ENCODE measurements around the gene SARDH. TPM values are rescaled to one million over a fixed set of nuclear protein-coding genes. Genes with fewer than 3 reads are reported as not detected.

Gene SARDH
- total and polyA plus RNA-seq, 2 of the 8 experiments (the other 6 are each of a cell fraction or from before 2014, with no cell fraction given), result 6.4 to 7.4 TPM

DNA sequence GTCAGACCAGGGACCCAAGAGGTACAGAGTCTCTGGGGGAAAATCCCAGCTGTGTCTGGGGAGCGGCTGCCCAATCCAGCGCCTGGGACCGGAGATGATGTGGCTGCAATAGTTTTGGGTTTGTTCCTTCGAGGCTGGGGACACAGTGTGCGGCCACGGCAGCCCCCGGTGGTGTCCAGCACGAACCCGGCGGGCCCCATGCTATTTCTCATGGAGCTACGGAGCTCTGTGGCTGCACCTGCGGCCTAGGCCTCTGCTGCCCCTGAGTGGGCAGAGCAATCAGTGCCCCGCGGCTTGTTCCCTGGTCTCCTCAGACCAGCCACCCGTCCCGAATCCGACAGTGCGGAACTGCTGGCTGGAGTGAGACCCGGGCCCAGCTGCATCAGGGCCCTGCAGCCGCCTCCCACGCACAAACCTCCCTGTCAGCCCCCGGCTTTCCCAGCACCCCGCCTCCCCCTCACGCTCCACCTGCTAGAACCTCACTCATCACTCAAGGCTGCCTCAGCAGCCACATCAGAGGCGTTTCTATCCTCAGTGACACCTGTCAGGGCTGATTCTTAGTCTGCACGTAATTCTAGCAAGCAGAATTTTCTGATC lies 29.0 kb downstream of the SARDH start:
- Histone ChIP-seq H3K4me1 (replicated peaks in 1 of 4; ENCODE audit: control insufficient read depth in 3 of 4, insufficient read depth in 4 of 4, low read length in 3 of 4) (peaks cover 0 to 3% (median 0%) of the 10 kb centered on the region in 4 experiments; a peak in 1 of 7 replicates), H4K8ac (ENCODE audit: extremely low read depth, insufficient read depth, low read length) (no peak overlapping the region), H3K79me1 (ENCODE audit: low read depth, low read length) (no peaks in the 10 kb centered on the region), H3K27me3 (replicated peaks in 1 of 4; ENCODE audit: control insufficient read depth in 3 of 4, extremely low read depth in 1 of 4, insufficient read depth in 3 of 4, low read length in 3 of 4) (no peaks in the 10 kb centered on the region), H3K23ac (ENCODE audit: insufficient read length) (no peak overlapping the region), H3K9me3 (ENCODE audit: insufficient read depth in 2 of 2, low read depth in 1 of 2, low read length in 1 of 2) (no peaks in the 10 kb centered on the region), H2AK5ac (ENCODE audit: low read depth, low read length) (no peak overlapping the region), H3K4me3 (ENCODE audit: extremely low read depth in 1 of 4, insufficient read depth in 2 of 4, low read depth in 3 of 4, low read length in 4 of 4) (no peak overlapping the region), H4K5ac (ENCODE audit: insufficient read length, low read depth, low read length) (no peak overlapping the region), H3K79me2 (ENCODE audit: control insufficient read depth in 1 of 2, insufficient read depth in 2 of 2, low read length in 2 of 2) (no peaks in the 10 kb centered on the region), H3K4me2 (ENCODE audit: insufficient read depth in 1 of 2, low read depth in 2 of 2, low read length in 2 of 2) (no peak overlapping the region), H2BK12ac (ENCODE audit: low read depth, low read length) (no peak overlapping the region), H3K56ac (replicated peaks; ENCODE audit: insufficient read length, low read depth, low read length) (no peak overlapping the region), H2BK5ac (ENCODE audit: low read depth, low read length) (no peak overlapping the region), H2BK120ac (replicated peaks; ENCODE audit: low read depth, low read length) (no peak overlapping the region), H3K23me2 (ENCODE audit: low read depth, low read length) (no peaks in the 10 kb centered on the region), H3K36me3 (ENCODE audit: control insufficient read depth in 2 of 4, insufficient read depth in 4 of 4, low read length in 3 of 4) (no peaks in the 10 kb centered on the region), H2BK20ac (ENCODE audit: low read length) (no peak overlapping the region), H3K27ac (ENCODE audit: low read depth, low read length) (no peak overlapping the region), H3K4ac (replicated peaks; ENCODE audit: insufficient read length, low read depth, low read length) (no peak overlapping the region), H4K91ac (replicated peaks; ENCODE audit: insufficient read length, low read length) (no peak overlapping the region), H3K9ac (replicated peaks in 1 of 4; ENCODE audit: extremely low read depth in 1 of 4, low read depth in 3 of 4, low read length in 3 of 4) (no peak overlapping the region), H4K20me1 (replicated peaks in 1 of 2; ENCODE audit: control insufficient read depth in 1 of 2, insufficient read depth in 2 of 2, low read length in 2 of 2) (peaks cover 0 to 4% of the 10 kb centered on the region in 2 experiments), H2AFZ (ENCODE audit: low read length) (no peak overlapping the region), H2BK15ac (ENCODE audit: low read length) (no peak overlapping the region), H3K18ac (ENCODE audit: extremely low read depth, low read length) (no peak overlapping the region), H3K14ac (ENCODE audit: insufficient read length) (no peak overlapping the region)
- DNase-seq (ENCODE audit: low read depth in 1 of 2, low spot score in 2 of 2) (no peak), FAIRE-seq (no peak)
- ChIA-PET CTCF (ENCODE audit: partially characterized antibody) (interaction anchor here (0.8 to 2.7 kb wide), 16 partner anchors 8 to 176 kb away, joined by 3 to 11 read pairs (median 4); partner anchors contain the start of gene ADAMTSL2), POLR2A (ENCODE audit: partially characterized antibody) (no interaction called here)
- 85% methylated on average over 22 of the region's 26 CpGs; no CpG with 5 or more reads in 1 of the 2 experiments for WGBS, 2 experiments (ENCODE audit: extremely low coverage in 1 of 2, insufficient coverage in 1 of 2, insufficient read length in 1 of 2, insufficient replicate concordance in 2 of 2, low coverage in 1 of 2, low lambda C conversion rate in 2 of 2, missing lambda C conversion rate in 1 of 2)
- TF ChIP-seq CREB1 (IDR thresholded peaks at IDR 0.05) (no peak), RAD21 (IDR thresholded peaks at IDR 0.05 in 1 of 2, conservative IDR thresholded peaks at IDR 0.05 in 1 of 2; ENCODE audit: low read depth in 2 of 2, low read length in 2 of 2) (peak; percentile 43 to 61), CTCF (IDR thresholded peaks at IDR 0.05; ENCODE audit: control extremely low read depth in 1 of 3, insufficient read depth in 1 of 3, low read depth in 1 of 3, low read length in 3 of 3) (peak in 2 of 3 experiments; percentile 19 to 28; a peak in 2 of 4 replicates)
